Measurements from ENCODE around the gene MBD3L4.
"Not testable (repeated sequence)": the region's sequence is repeated elsewhere in the genome, so short reads cannot be mapped to it uniquely, and the experiment has no call there.

MBD3L4 gene

GRCh38 chr19:7041563-7041962 is 1.6 kb upstream of the MBD3L4 start:
- FAIRE-seq, result not testable (repeated sequence)

GRCh38 chr19:7030278-7030677 is 9.7 kb downstream of the MBD3L4 start, which contains the start of gene MBD3L5:
TSS of gene MBD3L5 (plus strand) at chr19:7030578. CDS start at chr19:7030612, 34 bp downstream.
- FAIRE-seq, result not testable (repeated sequence)

GRCh38 chr19:7028790-7029189 is 11.2 kb downstream of the MBD3L4 start:
- not testable (repeated sequence) for FAIRE-seq

- not testable (repeated sequence) for FAIRE-seq
Observed at GRCh38 chr19:7021331-7021730, 18.6 kb downstream of the MBD3L4 start, which contains the start of gene MBD3L2B. TSS of gene MBD3L2B (minus strand) at chr19:7021431. CDS start at chr19:7021397, 34 bp downstream.

GRCh38 chr19:7018828-7019227 is 21.2 kb downstream of the MBD3L4 start:
- no peak for FAIRE-seq

- FAIRE-seq, result no peak
Observed at GRCh38 chr19:7013678-7014077, 26.3 kb downstream of the MBD3L4 start.

GRCh38 chr19:7010722-7011593 is 29.0 kb downstream of the MBD3L4 start:
- no peak for FAIRE-seq

- no peak for FAIRE-seq
Observed at GRCh38 chr19:7007859-7008258, 32.1 kb downstream of the MBD3L4 start.

GRCh38 chr19:7006135-7006704 is 33.8 kb downstream of the MBD3L4 start:
- FAIRE-seq, result no peak

- FAIRE-seq, result no peak
Observed at GRCh38 chr19:7004313-7004931, 35.6 kb downstream of the MBD3L4 start.

- no peak for FAIRE-seq
Observed at GRCh38 chr19:7000816-7001215, 39.2 kb downstream of the MBD3L4 start.

- FAIRE-seq, result no peak
Observed at GRCh38 chr19:7000333-7000732, 39.6 kb downstream of the MBD3L4 start.

GRCh38 chr19:6999933-7000332 is 40.0 kb downstream of the MBD3L4 start:
- no peak for FAIRE-seq

- no peak for FAIRE-seq
Observed at GRCh38 chr19:6997679-6998445, 42.1 kb downstream of the MBD3L4 start.

- FAIRE-seq, result no peak
Observed at GRCh38 chr19:6996810-6997209, 43.2 kb downstream of the MBD3L4 start.

GRCh38 chr19:6995054-6995453 is 44.9 kb downstream of the MBD3L4 start:
- FAIRE-seq, result no peak

- FAIRE-seq, result no peak
Observed at GRCh38 chr19:6988257-6988656, 51.7 kb downstream of the MBD3L4 start.

GRCh38 chr19:6987850-6988249 is 52.1 kb downstream of the MBD3L4 start:
- FAIRE-seq, result no peak
